HG03457 (cell line): Measurements from ENCODE around the gene KIAA0408.
A peak's percentile ranks its signal among the peaks of the same experiment; 100 is the strongest.

Source experiments
- ATAC-seq: cut with Tn5 transposase; IDR thresholded peaks from one replicate; pipeline ENCODE4 v1.9.1; 2021; ENCODE audit warnings: moderate number of reproducible peaks; ENCODE audit not compliant: unreplicated experiment

KIAA0408 gene

GRCh38 chr6:127459231-127459641 lies at the start of gene KIAA0408:
Gene KIAA0408, minus strand, starts transcription at chr6:127459389. Its CDS starts 5,408 bp downstream, at chr6:127453981.
- no peak for ATAC-seq

- ATAC-seq = no peak
These were observed 47.7 kb upstream of the KIAA0408 start for GRCh38 chr6:127506894-127507293.

GRCh38 chr6:127503022-127503421 lies 43.8 kb upstream of the KIAA0408 start:
- no peak for ATAC-seq

GRCh38 chr6:127497410-127497809 lies 38.2 kb upstream of the KIAA0408 start:
- ATAC-seq = no peak

- ATAC-seq = no peak
These were observed 37.3 kb upstream of the KIAA0408 start for GRCh38 chr6:127496471-127496870.

GRCh38 chr6:127494240-127494767 lies 35.1 kb upstream of the KIAA0408 start:
- no peak for ATAC-seq

- no peak for ATAC-seq
These were observed 30.1 kb upstream of the KIAA0408 start for GRCh38 chr6:127489248-127489647.

- ATAC-seq = no peak
These were observed 27.7 kb upstream of the KIAA0408 start for GRCh38 chr6:127486934-127487333.

GRCh38 chr6:127484212-127484863 lies 25.1 kb upstream of the KIAA0408 start:
- ATAC-seq = peak; percentile 99

GRCh38 chr6:127483399-127484055 lies 24.3 kb upstream of the KIAA0408 start:
- peak; percentile 13 for ATAC-seq

GRCh38 chr6:127482325-127482724 lies 23.1 kb upstream of the KIAA0408 start:
- no peak for ATAC-seq

- ATAC-seq = no peak
These were observed 22.4 kb upstream of the KIAA0408 start for GRCh38 chr6:127481628-127482027.

GRCh38 chr6:127481111-127481510 lies 21.9 kb upstream of the KIAA0408 start:
- no peak for ATAC-seq

GRCh38 chr6:127477658-127478057 lies 18.5 kb upstream of the KIAA0408 start:
- ATAC-seq = no peak

- ATAC-seq = no peak
These were observed 16.6 kb upstream of the KIAA0408 start for GRCh38 chr6:127475823-127476176.

GRCh38 chr6:127475135-127475822 lies 16.1 kb upstream of the KIAA0408 start:
- ATAC-seq = no peak

- ATAC-seq = no peak
These were observed 12.4 kb upstream of the KIAA0408 start for GRCh38 chr6:127471379-127472255.

GRCh38 chr6:127468936-127469335 lies 9.7 kb upstream of the KIAA0408 start:
- no peak for ATAC-seq

- no peak for ATAC-seq
These were observed 7.2 kb upstream of the KIAA0408 start for GRCh38 chr6:127466416-127466815.

- ATAC-seq = no peak
These were observed 5.8 kb upstream of the KIAA0408 start for GRCh38 chr6:127464881-127465459.
